Hepatocyte (in vitro differentiated cells): ENCODE results near the gene ATP5PD.

Experiments
- EZH2 ChIP-seq: fragments of 200-600 bp; sonication (generic); IDR thresholded peaks from 2 replicates; pipeline ENCODE4 v1.6.1; 2016; ENCODE audit warnings: antibody characterized with exemption, mild to moderate bottlenecking, borderline replicate concordance
- EZH2phosphoT487 ChIP-seq: fragments of 200-600 bp; sonication (generic); IDR thresholded peaks from one replicate; pipeline ENCODE4 v1.6.1; 2018; ENCODE audit warnings: antibody characterized with exemption, mild to moderate bottlenecking, low read depth, moderate library complexity; ENCODE audit not compliant: unreplicated experiment, severe bottlenecking

GRCh38 chr17:75075597-75076336 is 29.0 kb upstream of the ATP5PD start:
- TF ChIP-seq EZH2phosphoT487 (no peak), EZH2 (no peak)
